ENCODE measurements around the gene ARMC2.

GRCh38 chr6:108874470-108875160 lies 26.4 kb downstream of the ARMC2 start:
- TF ChIP-seq POLR2A (IDR thresholded peaks at IDR 0.05; ENCODE audit: low read depth, low read length) (no peak), CTCF (IDR thresholded peaks at IDR 0.05; ENCODE audit: extremely low read depth in 1 of 2, insufficient read depth in 1 of 2, low read depth in 1 of 2, low read length in 2 of 2) (no peak), EZH2 (IDR thresholded peaks at IDR 0.05; ENCODE audit: borderline replicate concordance, low read depth, low read length, severe bottlenecking) (no peak), MYC (IDR thresholded peaks at IDR 0.05; ENCODE audit: low read depth, low read length) (no peak), JUN (IDR thresholded peaks at IDR 0.05; ENCODE audit: borderline replicate concordance, insufficient read depth, insufficient read length, low read depth) (no peak)
